Breast epithelium (tissue), 4 donors: ENCODE measurements around the gene C7orf57. TPM values are rescaled to one million over a fixed set of nuclear protein-coding genes. Genes with fewer than 3 reads are reported as not detected.

Source experiments
- DNase-seq, 2 donors: peaks; one replicate each; pipeline ENCODE4 v3.0.0-alpha.2; 2019; ENCODE audit warnings: low spot score in 2 of 2
- H3K27ac ChIP-seq, 2 donors: fragments of 200-600 bp; sonication (generic) in 1 of 2; one replicate each; pipeline ENCODE4 v1.5.1; 2016 to 2019; ENCODE audit warnings: mild to moderate bottlenecking in 1 of 2
- H3K27me3 ChIP-seq, 2 donors: fragments of 200-600 bp; sonication (generic) in 1 of 2; one replicate each; pipeline versions ENCODE4 v1.5.1 to v1.6.0; 2017 to 2019; ENCODE audit warnings: control low read depth in 1 of 2, mild to moderate bottlenecking in 1 of 2
- H3K36me3 ChIP-seq: fragments of 200-600 bp; one replicate; pipeline ENCODE4 v1.5.1; 2019
- H3K4me1 ChIP-seq, 2 donors: fragments of 200-600 bp; sonication (generic); one replicate each; pipeline ENCODE4 v1.5.1; 2016 to 2019; ENCODE audit warnings: control low read depth in 1 of 2
- H3K4me3 ChIP-seq, 3 donors: fragments of 200-600 bp; sonication (generic); 1 replicate in 2 of 3; 2 replicates in 1 of 3; pipeline ENCODE4 v1.5.1; 2016 to 2019; ENCODE audit warnings: mild to moderate bottlenecking in 3 of 3, moderate library complexity in 2 of 3
- H3K9me3 ChIP-seq, 2 donors: fragments of 200-600 bp; sonication (generic) in 1 of 2; one replicate each; pipeline ENCODE4 v1.5.1; 2016 to 2019; ENCODE audit warnings: control low read depth in 1 of 2
- POLR2A ChIP-seq: fragments of 450-650 bp; IDR thresholded peaks from one replicate; pipeline ENCODE4 v1.6.1; 2016; ENCODE audit warnings: antibody characterized with exemption, mild to moderate bottlenecking, moderate library complexity
- POLR2AphosphoS5 ChIP-seq, 3 donors: sonication (generic); formaldehyde crosslinking; IDR thresholded peaks; one replicate each; pipeline ENCODE4 v1.6.1; 2017; ENCODE audit warnings: antibody characterized with exemption in 3 of 3
- intact Hi-C: fragments of 100-400 bp; cut with DNase I; formaldehyde crosslinking; loops from one replicate; pipeline ENCODE4 v1.15.1; 2023; ENCODE audit warnings: low total_unique reads
- total RNA-seq, 3 donors: library from RNA; depleted of rRNA; stranded (reverse); fragments of >200 nt; gene quantifications; one replicate each; pipeline ENCODE4 v1.1.0, GENCODE V29; 2016
- TF ChIP-seq, protein P1 (sequence below), 3 donors: fragments of 450-650 bp; IDR thresholded peaks; one replicate each; pipeline ENCODE4 v1.5.1; 2016 to 2017; ENCODE audit warnings: antibody characterized with exemption in 3 of 3, mild to moderate bottlenecking in 3 of 3, moderate library complexity in 3 of 3

The C7orf57 gene
- total RNA-seq, 3 donors from 2014 or later = not detected

- TF ChIP-seq POLR2AphosphoS5 (IDR thresholded peaks at IDR 0.05) (no peak), POLR2A (no peak)
- TF ChIP-seq, protein P1, sequence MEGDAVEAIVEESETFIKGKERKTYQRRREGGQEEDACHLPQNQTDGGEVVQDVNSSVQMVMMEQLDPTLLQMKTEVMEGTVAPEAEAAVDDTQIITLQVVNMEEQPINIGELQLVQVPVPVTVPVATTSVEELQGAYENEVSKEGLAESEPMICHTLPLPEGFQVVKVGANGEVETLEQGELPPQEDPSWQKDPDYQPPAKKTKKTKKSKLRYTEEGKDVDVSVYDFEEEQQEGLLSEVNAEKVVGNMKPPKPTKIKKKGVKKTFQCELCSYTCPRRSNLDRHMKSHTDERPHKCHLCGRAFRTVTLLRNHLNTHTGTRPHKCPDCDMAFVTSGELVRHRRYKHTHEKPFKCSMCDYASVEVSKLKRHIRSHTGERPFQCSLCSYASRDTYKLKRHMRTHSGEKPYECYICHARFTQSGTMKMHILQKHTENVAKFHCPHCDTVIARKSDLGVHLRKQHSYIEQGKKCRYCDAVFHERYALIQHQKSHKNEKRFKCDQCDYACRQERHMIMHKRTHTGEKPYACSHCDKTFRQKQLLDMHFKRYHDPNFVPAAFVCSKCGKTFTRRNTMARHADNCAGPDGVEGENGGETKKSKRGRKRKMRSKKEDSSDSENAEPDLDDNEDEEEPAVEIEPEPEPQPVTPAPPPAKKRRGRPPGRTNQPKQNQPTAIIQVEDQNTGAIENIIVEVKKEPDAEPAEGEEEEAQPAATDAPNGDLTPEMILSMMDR (IDR thresholded peaks at IDR 0.05) = no peak
- no peak overlapping the region for H3K27ac ChIP-seq
- intact Hi-C loops = no loop called here
- H3K4me1 ChIP-seq = no peaks in the 10 kb centered on the region
- no peak overlapping the region for H3K4me3 ChIP-seq
- H3K9me3 ChIP-seq = no peaks in the 10 kb centered on the region
- H3K27me3 ChIP-seq = no peaks in the 10 kb centered on the region
- no peak for DNase-seq
- no peaks in the 10 kb centered on the region for H3K36me3 ChIP-seq
Measured at GRCh38 chr7:48049850-48050249, 14.5 kb downstream of the C7orf57 start.

DNA sequence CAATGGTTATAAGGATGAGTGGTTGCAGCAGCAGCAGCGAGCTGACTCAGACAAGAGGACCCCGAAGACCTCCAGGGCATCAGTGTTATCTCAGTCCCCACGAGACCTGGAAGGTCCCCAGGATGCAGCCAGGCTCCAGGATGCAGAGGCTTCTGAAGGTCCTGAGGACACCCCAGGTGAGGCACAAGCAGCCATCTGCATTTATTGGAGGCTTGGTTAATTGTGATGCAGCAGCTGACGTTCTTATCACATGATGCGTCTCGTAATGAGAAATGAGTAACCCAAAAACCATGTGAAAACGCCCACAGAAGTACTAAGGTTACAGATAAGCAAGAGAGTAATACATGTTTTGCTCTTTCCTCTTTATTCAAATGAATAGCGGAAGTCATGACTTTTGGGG, 17.4 kb downstream of the C7orf57 start:
- no peak for DNase-seq

GRCh38 chr7:48053736-48054135, 18.4 kb downstream of the C7orf57 start:
- Histone ChIP-seq H3K4me3 (no peak overlapping the region), H3K9me3 (peaks cover 0 to 16% of the 10 kb centered on the region in 2 donors), H3K4me1 (no peaks in the 10 kb centered on the region), H3K27ac (no peak overlapping the region), H3K36me3 (no peaks in the 10 kb centered on the region), H3K27me3 (no peaks in the 10 kb centered on the region)
- no peak for DNase-seq
- TF ChIP-seq, protein P1 (IDR thresholded peaks at IDR 0.05) = no peak
- TF ChIP-seq POLR2A (no peak), POLR2AphosphoS5 (IDR thresholded peaks at IDR 0.05) (no peak)
- intact Hi-C loops = no loop called here

More for the DNA sequence above, 17.4 kb downstream of the C7orf57 start:
- intact Hi-C loops = no loop called here
- Histone ChIP-seq H3K27me3 (no peaks in the 10 kb centered on the region), H3K9me3 (peaks cover 0 to 10% of the 10 kb centered on the region in 2 donors), H3K4me3 (no peak overlapping the region), H3K4me1 (no peaks in the 10 kb centered on the region), H3K36me3 (no peaks in the 10 kb centered on the region), H3K27ac (no peak overlapping the region)
- TF ChIP-seq POLR2AphosphoS5 (IDR thresholded peaks at IDR 0.05) = no peak
- TF ChIP-seq, protein P1 (IDR thresholded peaks at IDR 0.05) = no peak
- TF ChIP-seq POLR2A = no peak

- H3K27me3 ChIP-seq = no peaks in the 10 kb centered on the region
- no peak for DNase-seq
- H3K4me3 ChIP-seq = no peak overlapping the region
- intact Hi-C loops = no loop called here
- TF ChIP-seq POLR2A (no peak), POLR2AphosphoS5 (IDR thresholded peaks at IDR 0.05) (no peak)
- TF ChIP-seq, protein P1 (IDR thresholded peaks at IDR 0.05) = no peak
- H3K27ac ChIP-seq = no peak overlapping the region
- H3K9me3 ChIP-seq = peaks cover 0 to 18% of the 10 kb centered on the region in 2 donors
- H3K4me1 ChIP-seq = no peaks in the 10 kb centered on the region
- no peaks in the 10 kb centered on the region for H3K36me3 ChIP-seq
Measured at GRCh38 chr7:48058990-48059389, 23.6 kb downstream of the C7orf57 start.

DNA sequence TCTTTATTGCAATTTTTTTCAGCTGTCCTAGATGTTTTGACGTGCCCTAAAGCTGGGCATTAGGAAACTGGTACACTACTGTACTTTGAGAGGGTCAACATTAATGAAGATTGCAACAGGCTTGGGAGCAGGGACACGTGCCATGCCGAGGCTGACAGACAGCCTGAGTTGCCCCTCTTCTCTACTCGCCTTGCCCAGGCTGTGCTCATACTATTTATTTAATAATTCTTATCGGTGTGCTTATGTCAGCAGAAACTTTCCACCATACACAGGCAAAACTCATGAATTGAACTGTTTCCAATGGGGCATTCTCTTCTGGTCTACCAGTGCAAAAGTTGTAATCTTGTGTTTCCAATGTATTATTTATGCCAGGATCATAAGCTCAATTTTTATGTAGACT, 24.4 kb downstream of the C7orf57 start:
- H3K9me3 ChIP-seq = peaks cover 0 to 20% of the 10 kb centered on the region in 2 donors
- TF ChIP-seq POLR2AphosphoS5 (IDR thresholded peaks at IDR 0.05) = no peak
- no peak for TF ChIP-seq POLR2A
- TF ChIP-seq, protein P1 (IDR thresholded peaks at IDR 0.05) = no peak
- H3K4me3 ChIP-seq = no peak overlapping the region
- no peaks in the 10 kb centered on the region for H3K4me1 ChIP-seq
- H3K27ac ChIP-seq = no peak overlapping the region
- H3K36me3 ChIP-seq = no peaks in the 10 kb centered on the region
- no peaks in the 10 kb centered on the region for H3K27me3 ChIP-seq
- intact Hi-C loops = no loop called here
- DNase-seq = no peak
